HL-60 (cell line): Measurements from ENCODE around the gene COL28A1.

ENCODE experiments used
- GABPA ChIP-seq: IDR thresholded peaks from 2 replicates; pipeline ENCODE4 v1.6.1; 2012; ENCODE audit warnings: low read depth
- TF ChIP-seq, protein P1 (sequence below): IDR thresholded peaks from one replicate; pipeline ENCODE4 v1.5.1; 2011; ENCODE audit warnings: low read length, control low read depth, inconsistent platforms; ENCODE audit not compliant: insufficient read depth
- TF ChIP-seq, protein P2 (sequence below): IDR thresholded peaks from 2 replicates; pipeline ENCODE4 v1.6.1; 2012; ENCODE audit warnings: low read depth; ENCODE audit not compliant: insufficient replicate concordance

- TF ChIP-seq, protein P1, sequence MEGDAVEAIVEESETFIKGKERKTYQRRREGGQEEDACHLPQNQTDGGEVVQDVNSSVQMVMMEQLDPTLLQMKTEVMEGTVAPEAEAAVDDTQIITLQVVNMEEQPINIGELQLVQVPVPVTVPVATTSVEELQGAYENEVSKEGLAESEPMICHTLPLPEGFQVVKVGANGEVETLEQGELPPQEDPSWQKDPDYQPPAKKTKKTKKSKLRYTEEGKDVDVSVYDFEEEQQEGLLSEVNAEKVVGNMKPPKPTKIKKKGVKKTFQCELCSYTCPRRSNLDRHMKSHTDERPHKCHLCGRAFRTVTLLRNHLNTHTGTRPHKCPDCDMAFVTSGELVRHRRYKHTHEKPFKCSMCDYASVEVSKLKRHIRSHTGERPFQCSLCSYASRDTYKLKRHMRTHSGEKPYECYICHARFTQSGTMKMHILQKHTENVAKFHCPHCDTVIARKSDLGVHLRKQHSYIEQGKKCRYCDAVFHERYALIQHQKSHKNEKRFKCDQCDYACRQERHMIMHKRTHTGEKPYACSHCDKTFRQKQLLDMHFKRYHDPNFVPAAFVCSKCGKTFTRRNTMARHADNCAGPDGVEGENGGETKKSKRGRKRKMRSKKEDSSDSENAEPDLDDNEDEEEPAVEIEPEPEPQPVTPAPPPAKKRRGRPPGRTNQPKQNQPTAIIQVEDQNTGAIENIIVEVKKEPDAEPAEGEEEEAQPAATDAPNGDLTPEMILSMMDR, result no peak
- TF ChIP-seq, protein P2, sequence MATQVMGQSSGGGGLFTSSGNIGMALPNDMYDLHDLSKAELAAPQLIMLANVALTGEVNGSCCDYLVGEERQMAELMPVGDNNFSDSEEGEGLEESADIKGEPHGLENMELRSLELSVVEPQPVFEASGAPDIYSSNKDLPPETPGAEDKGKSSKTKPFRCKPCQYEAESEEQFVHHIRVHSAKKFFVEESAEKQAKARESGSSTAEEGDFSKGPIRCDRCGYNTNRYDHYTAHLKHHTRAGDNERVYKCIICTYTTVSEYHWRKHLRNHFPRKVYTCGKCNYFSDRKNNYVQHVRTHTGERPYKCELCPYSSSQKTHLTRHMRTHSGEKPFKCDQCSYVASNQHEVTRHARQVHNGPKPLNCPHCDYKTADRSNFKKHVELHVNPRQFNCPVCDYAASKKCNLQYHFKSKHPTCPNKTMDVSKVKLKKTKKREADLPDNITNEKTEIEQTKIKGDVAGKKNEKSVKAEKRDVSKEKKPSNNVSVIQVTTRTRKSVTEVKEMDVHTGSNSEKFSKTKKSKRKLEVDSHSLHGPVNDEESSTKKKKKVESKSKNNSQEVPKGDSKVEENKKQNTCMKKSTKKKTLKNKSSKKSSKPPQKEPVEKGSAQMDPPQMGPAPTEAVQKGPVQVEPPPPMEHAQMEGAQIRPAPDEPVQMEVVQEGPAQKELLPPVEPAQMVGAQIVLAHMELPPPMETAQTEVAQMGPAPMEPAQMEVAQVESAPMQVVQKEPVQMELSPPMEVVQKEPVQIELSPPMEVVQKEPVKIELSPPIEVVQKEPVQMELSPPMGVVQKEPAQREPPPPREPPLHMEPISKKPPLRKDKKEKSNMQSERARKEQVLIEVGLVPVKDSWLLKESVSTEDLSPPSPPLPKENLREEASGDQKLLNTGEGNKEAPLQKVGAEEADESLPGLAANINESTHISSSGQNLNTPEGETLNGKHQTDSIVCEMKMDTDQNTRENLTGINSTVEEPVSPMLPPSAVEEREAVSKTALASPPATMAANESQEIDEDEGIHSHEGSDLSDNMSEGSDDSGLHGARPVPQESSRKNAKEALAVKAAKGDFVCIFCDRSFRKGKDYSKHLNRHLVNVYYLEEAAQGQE, result no peak
- TF ChIP-seq GABPA, result no peak
Measured at GRCh38 chr7:7577888-7578287, 42.2 kb upstream of the COL28A1 start.
